GM21390 (cell line): ENCODE data around the gene RHBDD1.

Experiments
- ATAC-seq: cut with Tn5 transposase; IDR thresholded peaks from one replicate; pipeline ENCODE4 v1.9.1; 2021; ENCODE audit not compliant: unreplicated experiment

RHBDD1 gene

GRCh38 chr2:227029426-227030105 is 193.7 kb downstream of the RHBDD1 start:
- ATAC-seq: no peak

GRCh38 chr2:227030789-227031188 is 194.9 kb downstream of the RHBDD1 start:
- no peak for ATAC-seq

- no peak for ATAC-seq
Measured at GRCh38 chr2:227031379-227031778, 195.5 kb downstream of the RHBDD1 start.

- peak; percentile 80 for ATAC-seq
Measured at GRCh38 chr2:227033471-227034148, 197.8 kb downstream of the RHBDD1 start.

- no peak for ATAC-seq
Measured at GRCh38 chr2:227035711-227036367, 200.0 kb downstream of the RHBDD1 start.

- no peak for ATAC-seq
Measured at GRCh38 chr2:227036527-227036926, 200.7 kb downstream of the RHBDD1 start.

- no peak for ATAC-seq
Measured at GRCh38 chr2:227038550-227039189, 202.8 kb downstream of the RHBDD1 start.

GRCh38 chr2:227043981-227044380 is 208.1 kb downstream of the RHBDD1 start:
- ATAC-seq: no peak
